IPS-18a (cell line): ENCODE measurements around the gene SEC11C.
"Not testable (repeated sequence)": the region's sequence is repeated elsewhere in the genome, so short reads cannot be mapped to it uniquely, and the experiment has no call there.

ENCODE experiments used
- H3K27ac ChIP-seq: one replicate; pipeline ENCODE4 v1.5.1; 2013; ENCODE audit warnings: low read length
- H3K27me3 ChIP-seq: one replicate; pipeline ENCODE4 v1.6.1; 2013; ENCODE audit warnings: mild to moderate bottlenecking, low read length; ENCODE audit not compliant: control insufficient read depth, insufficient read depth
- H3K36me3 ChIP-seq: one replicate; pipeline ENCODE4 v1.6.1; 2013; ENCODE audit warnings: low read depth, low read length; ENCODE audit not compliant: control insufficient read depth
- H3K4me1 ChIP-seq: one replicate; pipeline ENCODE4 v1.6.1; 2013; ENCODE audit warnings: low read depth, low read length; ENCODE audit not compliant: control insufficient read depth
- H3K4me3 ChIP-seq: one replicate; pipeline ENCODE4 v1.5.1; 2013; ENCODE audit warnings: low read length
- H3K9ac ChIP-seq: one replicate; pipeline ENCODE4 v1.6.1; 2013; ENCODE audit warnings: mild to moderate bottlenecking, low read length, moderate library complexity
- H3K9me3 ChIP-seq: one replicate; pipeline ENCODE4 v1.6.1; 2013; ENCODE audit warnings: low read depth, low read length; ENCODE audit not compliant: control insufficient read depth

The SEC11C gene

DNA sequence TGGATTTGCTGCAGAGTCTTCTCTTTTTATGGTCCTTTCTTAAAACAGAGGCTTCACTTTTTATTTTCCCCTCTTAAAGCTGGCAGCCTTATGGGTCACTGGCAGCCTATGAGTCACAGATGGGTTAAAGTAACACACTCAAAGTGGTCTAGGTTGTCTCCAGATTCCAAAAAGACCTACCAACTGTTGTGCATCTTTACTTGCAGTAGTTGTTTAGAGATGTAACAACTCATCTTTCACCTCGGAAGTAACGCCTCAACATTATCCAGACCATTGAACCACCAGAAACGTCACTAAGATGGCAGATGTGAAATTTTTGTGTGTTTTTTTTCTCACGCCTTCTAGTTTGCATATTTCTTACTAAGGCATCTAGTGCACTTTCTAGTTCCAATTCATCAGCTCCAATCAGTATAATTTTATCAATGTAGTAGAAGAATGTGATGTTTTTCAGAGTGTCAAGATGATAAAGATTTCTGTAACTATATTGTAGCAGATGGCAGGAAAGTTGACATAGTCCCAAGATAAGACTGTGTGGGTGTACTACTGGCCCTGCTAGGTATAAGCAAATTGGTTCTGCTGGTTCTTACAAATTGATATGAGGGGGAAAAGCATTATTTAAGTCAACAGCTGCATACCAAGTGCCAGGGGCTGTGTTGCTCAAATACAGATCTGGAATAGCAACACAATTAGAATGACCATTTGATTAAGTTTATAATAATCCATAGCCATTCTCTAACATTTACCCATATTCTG is 9.6 kb upstream of the SEC11C start:
- Histone ChIP-seq H3K9me3 (no peaks in the 10 kb centered on the region), H3K27ac (no peak overlapping the region), H3K9ac (no peak overlapping the region), H3K36me3 (no peaks in the 10 kb centered on the region), H3K4me1 (no peaks in the 10 kb centered on the region), H3K27me3 (no peaks in the 10 kb centered on the region), H3K4me3 (no peak overlapping the region)

DNA sequence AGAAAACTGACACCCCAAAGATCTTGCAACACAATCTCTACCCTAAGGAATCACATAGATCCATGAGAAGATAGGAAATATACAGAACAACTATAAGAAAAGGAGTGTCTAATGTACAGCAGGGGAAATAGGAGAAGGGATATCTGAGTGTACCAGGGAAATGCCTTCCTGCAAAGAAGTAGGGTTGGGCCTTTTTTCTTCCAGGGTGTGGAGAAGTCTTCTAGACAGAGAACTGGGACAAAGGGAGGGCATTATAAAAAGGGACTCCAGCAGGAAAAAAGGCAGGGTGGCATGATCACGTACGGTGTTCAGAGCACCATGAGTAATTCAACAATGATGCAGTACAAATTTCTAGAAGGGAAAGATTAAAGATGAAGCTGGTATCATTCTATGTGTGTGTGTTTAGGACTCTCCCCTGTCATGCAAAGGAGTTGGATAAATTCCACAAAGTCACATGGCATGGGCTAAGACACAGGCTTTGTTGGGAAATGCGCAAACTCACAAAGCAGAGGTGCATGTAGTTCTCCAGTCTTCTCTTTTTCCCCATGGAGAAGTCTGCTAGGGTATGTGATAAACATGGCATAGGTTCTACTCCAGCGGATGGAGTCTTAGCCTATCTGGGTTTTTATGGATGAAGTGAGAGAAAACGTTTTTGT is 6.7 kb upstream of the SEC11C start:
- no peaks in the 10 kb centered on the region for H3K4me1 ChIP-seq
- H3K9me3 ChIP-seq = no peaks in the 10 kb centered on the region
- no peak overlapping the region for H3K4me3 ChIP-seq
- H3K27me3 ChIP-seq = no peaks in the 10 kb centered on the region
- no peak overlapping the region for H3K9ac ChIP-seq
- no peak overlapping the region for H3K27ac ChIP-seq
- no peaks in the 10 kb centered on the region for H3K36me3 ChIP-seq

DNA sequence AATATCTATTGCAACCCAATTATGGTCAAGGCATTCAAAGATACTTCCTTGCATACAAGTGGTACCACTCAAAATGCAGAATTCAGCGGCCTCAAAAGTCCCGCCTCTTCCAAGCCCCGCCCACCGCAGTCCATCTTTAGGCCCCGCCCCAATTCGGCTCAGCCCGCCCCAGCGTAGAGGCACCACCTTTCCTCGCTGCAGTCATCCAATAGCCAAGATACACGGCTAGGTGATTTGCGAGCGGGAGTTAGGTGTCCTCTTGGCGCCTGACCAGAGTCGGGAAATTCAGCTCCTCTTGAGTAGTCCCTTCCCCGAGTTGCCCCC is 431 bp upstream of the SEC11C start:
- H3K9me3 ChIP-seq = no peaks in the 10 kb centered on the region
- peak overlapping the region; percentile 88 for H3K4me3 ChIP-seq
- H3K27ac ChIP-seq = peak overlapping the region; percentile 87
- peaks cover 8% of the 10 kb centered on the region for H3K4me1 ChIP-seq
- H3K36me3 ChIP-seq = no peaks in the 10 kb centered on the region
- H3K27me3 ChIP-seq = no peaks in the 10 kb centered on the region
- peak overlapping the region; percentile 88 for H3K9ac ChIP-seq

DNA sequence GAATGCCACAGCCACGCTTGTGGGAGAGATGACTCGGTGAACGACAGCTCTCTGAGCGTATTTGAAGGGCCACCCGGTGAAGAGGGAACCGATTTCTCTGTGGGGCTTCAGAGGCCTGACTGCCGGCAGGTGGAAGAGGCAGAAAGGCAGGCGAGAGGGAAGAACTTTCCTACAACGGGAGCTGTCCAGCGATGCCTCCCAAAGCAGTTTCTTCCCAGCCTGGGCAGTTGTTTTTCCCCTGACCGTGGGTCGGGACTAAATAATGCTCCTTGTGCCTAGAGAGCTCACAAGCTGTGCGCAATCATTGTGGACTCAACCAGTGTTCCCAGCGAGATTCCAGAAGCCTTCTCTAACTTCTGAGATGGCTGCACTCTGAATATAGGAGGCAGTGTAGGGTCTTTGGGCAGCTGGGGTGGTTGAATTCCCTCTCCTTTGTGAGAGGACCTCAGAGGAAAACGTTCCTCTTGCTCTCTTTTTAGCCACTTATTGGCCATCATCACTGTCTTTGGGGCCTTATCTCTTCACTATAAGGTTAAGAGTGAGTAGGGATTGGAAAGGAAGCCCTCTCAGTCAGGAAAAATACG is 710 bp downstream of the SEC11C start:
- Histone ChIP-seq H3K36me3 (no peaks in the 10 kb centered on the region), H3K27ac (no peak overlapping the region), H3K4me3 (peak overlapping the region; percentile 88), H3K27me3 (no peaks in the 10 kb centered on the region), H3K9ac (peak overlapping the region; percentile 88), H3K4me1 (peaks cover 8% of the 10 kb centered on the region), H3K9me3 (no peaks in the 10 kb centered on the region)

DNA sequence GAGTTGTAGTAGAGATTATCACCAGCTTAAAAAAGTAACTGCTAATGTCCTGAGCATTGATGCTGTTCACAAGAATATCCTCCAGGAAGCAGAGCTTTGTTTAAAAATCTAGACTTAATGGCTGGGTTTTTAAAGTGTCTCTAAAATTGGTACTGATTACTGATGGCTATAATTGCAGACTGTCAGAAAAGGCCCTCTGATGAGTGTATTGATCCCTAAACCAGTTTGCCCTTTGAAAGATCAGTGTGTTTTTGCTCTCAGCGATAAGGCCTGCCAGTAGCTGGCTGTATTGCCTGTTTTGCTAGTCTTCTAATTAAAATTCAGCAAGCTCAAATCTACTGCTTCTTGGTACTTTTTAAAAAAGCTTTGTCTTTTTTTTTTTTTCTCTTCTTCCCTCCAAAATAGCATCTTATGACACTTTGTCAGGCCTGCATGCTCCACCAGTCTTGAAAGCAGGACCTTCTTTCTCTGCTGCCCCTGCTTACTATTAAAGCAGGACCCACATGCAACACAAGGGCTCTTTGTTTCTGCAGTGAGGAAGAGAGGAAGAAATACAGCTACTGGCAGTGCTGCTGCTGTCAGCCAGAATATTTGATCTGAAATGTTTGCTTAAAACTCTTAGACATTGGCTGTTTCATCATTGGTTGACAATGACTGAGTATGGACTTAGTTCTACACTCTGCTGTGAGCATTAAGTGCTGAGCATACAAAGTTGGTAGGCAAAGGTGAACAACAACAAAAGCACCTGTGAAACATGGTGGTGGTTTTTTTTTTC is 1.8 kb downstream of the SEC11C start:
- Histone ChIP-seq H3K27ac (no peak overlapping the region), H3K27me3 (no peaks in the 10 kb centered on the region), H3K4me1 (peaks cover 8% of the 10 kb centered on the region), H3K4me3 (peak overlapping the region; percentile 88), H3K36me3 (no peaks in the 10 kb centered on the region), H3K9me3 (no peaks in the 10 kb centered on the region), H3K9ac (no peak overlapping the region)

DNA sequence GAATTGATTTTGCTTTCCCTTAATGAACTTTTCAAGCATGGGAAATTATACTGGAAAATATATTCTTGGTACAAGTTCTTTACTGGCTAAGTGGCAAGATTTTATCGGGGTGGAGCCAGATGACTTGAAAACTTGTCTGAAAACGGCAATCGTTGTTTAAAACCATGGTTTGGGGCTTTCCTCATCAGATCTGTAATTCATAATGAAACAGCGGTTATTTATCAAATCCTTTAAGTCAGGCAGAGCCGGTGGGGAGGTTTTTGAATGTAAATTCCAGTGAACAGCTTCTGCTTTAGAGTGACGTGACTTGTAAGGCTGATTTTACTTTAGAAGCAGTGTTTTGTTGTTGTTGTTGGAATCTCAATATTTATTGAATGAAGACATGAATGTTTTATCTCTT is 2.6 kb downstream of the SEC11C start:
- H3K4me1 ChIP-seq = peaks cover 8% of the 10 kb centered on the region
- H3K36me3 ChIP-seq = no peaks in the 10 kb centered on the region
- no peak overlapping the region for H3K9ac ChIP-seq
- H3K27me3 ChIP-seq = no peaks in the 10 kb centered on the region
- no peak overlapping the region for H3K4me3 ChIP-seq
- no peak overlapping the region for H3K27ac ChIP-seq
- no peaks in the 10 kb centered on the region for H3K9me3 ChIP-seq

DNA sequence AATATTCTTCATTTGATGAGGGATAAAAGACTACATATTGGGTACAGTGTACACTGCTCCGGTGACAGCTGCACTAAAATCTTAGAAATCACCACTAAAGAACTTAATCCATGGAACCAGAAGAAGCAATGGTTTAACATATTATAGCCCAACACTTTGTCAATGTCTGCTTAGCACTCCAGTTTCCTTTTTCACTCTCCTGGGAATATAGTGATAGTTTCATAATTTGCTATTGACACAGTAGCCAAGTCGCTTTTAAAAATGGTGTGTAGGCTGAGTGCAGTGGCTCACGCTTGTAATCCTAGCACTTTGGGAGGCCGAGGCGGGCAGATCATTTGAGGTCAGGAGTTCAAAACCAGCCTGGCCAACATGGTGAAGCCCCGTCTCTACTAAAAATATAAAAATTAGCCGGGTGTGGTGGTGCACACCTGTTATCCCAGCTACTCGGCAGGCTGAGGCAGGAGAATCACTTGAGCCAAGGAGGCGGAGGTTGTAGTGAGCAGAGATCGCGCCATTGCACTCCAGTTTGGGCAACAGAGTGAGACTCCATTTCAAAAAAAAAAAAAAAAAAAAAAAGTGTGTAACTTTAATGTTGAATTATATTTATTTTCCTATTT is 3.2 kb downstream of the SEC11C start:
- not testable (repeated sequence) for H3K9ac ChIP-seq, H3K4me1 ChIP-seq, H3K4me3 ChIP-seq, H3K27ac ChIP-seq, H3K9me3 ChIP-seq, H3K27me3 ChIP-seq, H3K36me3 ChIP-seq

DNA sequence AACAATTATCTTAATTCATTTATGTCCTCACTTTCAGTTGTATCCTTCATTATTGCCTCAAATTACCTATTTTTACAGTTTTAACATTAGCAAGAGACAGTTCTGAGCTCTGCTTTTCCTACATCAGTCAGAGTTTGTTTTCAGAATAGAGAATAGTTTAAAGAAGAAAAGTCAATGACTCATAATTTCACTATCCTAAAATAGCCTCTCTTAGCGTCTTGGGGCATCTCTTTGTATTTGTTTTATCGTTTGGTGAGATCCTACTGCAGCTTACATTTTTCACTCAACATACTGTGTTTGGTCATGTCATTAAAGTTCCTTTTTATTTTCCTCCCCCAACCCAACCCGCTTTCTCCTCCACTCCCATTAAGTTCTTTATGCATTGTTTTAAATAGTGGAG is 3.8 kb downstream of the SEC11C start:
- Histone ChIP-seq H3K27ac (no peak overlapping the region), H3K4me3 (no peak overlapping the region), H3K36me3 (no peaks in the 10 kb centered on the region), H3K27me3 (no peaks in the 10 kb centered on the region), H3K9me3 (no peaks in the 10 kb centered on the region), H3K9ac (no peak overlapping the region), H3K4me1 (peaks cover 8% of the 10 kb centered on the region)

DNA sequence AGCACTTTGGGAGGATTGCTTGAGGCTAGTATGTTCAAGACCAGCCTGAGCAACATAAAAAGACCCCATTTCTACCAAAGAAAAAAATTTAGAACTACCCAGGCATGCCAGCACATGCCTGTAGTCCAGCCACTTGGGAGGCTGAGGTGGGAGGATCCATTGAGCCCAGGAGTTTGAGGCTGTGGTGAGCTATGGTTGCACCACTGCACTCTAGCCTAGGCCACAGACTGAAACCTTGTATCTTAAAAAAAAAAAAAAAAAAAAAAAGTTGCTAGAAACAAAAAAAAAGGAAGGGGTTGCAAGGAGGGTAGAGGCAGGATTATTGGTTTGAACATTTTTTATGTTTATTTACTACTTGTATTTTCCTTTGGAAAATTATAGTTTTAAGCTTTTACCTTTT is 4.8 kb downstream of the SEC11C start:
- Histone ChIP-seq H3K9me3 (no peaks in the 10 kb centered on the region), H3K4me3 (no peak overlapping the region), H3K9ac (no peak overlapping the region), H3K4me1 (peaks cover 8% of the 10 kb centered on the region), H3K27ac (no peak overlapping the region), H3K36me3 (no peaks in the 10 kb centered on the region), H3K27me3 (no peaks in the 10 kb centered on the region)

DNA sequence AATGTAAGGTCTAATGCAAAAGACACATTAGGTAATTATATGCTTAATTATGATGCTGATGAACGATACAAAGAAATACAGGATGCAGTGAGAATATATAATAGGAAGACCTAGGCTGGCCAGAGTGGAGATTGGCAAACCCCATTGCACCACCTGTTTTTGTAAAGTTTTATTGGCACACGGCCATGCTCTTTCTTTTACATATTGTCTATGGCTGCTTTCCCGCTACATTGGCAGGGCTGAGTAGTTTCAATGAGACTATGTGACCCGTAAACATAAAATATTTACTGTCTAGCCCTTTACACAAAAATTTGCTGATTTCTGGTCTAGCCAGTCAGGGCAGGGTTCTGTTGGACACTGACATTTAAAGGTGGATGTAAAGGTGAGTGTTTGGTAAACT is 5.4 kb downstream of the SEC11C start:
- no peaks in the 10 kb centered on the region for H3K9me3 ChIP-seq
- peaks cover 8% of the 10 kb centered on the region for H3K4me1 ChIP-seq
- no peaks in the 10 kb centered on the region for H3K36me3 ChIP-seq
- no peak overlapping the region for H3K4me3 ChIP-seq
- no peak overlapping the region for H3K9ac ChIP-seq
- no peak overlapping the region for H3K27ac ChIP-seq
- no peaks in the 10 kb centered on the region for H3K27me3 ChIP-seq

DNA sequence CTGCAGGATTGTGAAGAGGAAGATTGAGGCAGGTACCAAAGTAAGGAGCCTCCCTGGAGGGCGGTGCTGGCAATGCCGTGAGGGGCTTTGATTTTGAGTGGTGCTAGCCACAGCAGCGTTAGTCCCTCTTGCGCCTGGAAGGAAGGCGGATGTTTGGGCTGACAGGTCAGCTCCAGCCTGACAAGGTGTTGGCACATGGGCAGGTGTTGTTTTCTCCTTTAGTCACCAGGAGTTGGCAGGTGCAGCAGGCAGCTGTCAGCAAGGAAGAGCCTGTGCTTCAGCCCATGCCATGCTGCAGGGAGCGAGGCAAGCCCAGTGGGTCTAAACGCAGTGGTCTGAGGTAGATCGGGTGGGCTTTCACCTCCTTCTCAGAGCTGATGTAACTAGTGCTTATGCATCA is 8.5 kb downstream of the SEC11C start:
- no peak overlapping the region for H3K9ac ChIP-seq
- H3K9me3 ChIP-seq = no peaks in the 10 kb centered on the region
- no peak overlapping the region for H3K27ac ChIP-seq
- H3K4me1 ChIP-seq = no peaks in the 10 kb centered on the region
- peaks cover 13% of the 10 kb centered on the region for H3K36me3 ChIP-seq
- no peak overlapping the region for H3K4me3 ChIP-seq
- H3K27me3 ChIP-seq = no peaks in the 10 kb centered on the region
